ENCODE measurements around the gene MICB.

DNA sequence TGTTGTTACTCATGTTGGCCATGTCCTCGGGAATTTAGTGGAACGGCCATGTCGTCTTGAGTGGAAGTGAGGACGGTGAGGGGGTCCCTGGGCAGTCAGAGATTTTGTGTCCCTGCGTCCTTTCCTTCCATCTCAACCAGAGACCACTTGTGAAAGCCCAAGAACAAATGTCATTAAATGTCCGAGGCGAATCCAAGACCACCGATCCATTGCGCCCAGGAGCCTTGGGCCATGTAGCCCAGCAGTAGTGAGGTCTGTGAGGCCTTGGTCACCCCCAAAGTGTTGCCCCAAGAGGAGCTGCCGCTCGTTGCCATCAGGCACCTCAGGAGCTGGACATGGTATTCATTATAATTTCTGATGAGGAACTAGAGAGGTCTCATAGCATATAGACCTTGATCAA is 17.4 kb upstream of the MICB start:
- TF ChIP-seq, protein P1, sequence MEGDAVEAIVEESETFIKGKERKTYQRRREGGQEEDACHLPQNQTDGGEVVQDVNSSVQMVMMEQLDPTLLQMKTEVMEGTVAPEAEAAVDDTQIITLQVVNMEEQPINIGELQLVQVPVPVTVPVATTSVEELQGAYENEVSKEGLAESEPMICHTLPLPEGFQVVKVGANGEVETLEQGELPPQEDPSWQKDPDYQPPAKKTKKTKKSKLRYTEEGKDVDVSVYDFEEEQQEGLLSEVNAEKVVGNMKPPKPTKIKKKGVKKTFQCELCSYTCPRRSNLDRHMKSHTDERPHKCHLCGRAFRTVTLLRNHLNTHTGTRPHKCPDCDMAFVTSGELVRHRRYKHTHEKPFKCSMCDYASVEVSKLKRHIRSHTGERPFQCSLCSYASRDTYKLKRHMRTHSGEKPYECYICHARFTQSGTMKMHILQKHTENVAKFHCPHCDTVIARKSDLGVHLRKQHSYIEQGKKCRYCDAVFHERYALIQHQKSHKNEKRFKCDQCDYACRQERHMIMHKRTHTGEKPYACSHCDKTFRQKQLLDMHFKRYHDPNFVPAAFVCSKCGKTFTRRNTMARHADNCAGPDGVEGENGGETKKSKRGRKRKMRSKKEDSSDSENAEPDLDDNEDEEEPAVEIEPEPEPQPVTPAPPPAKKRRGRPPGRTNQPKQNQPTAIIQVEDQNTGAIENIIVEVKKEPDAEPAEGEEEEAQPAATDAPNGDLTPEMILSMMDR (IDR thresholded peaks at IDR 0.05), result no peak
- no peak for TF ChIP-seq POLR2A (IDR thresholded peaks at IDR 0.05)
